GM23338 (cell line): ENCODE results near the gene ADCY3. TPM values are rescaled to one million over a fixed set of nuclear protein-coding genes. Genes with fewer than 3 reads are reported as not detected.

ENCODE experiments used
- ATAC-seq: fragments of 200-7000 bp; cut with Tn5 transposase; 3 replicates; pipeline ENCODE4 v1.9.1; 2020
- DNase-seq: peaks from one replicate; pipeline ENCODE4 v3.0.0-alpha.2; 2015; ENCODE audit warnings: low spot score
- H2AFZ ChIP-seq: fragments of 200-600 bp; sonication (generic); 2 replicates; pipeline ENCODE4 v1.8.0; 2016; ENCODE audit warnings: antibody characterized with exemption, mild to moderate bottlenecking, moderate library complexity
- H3F3A ChIP-seq: fragments of 200-600 bp; sonication (generic); replicated peaks from 2 replicates; pipeline ENCODE4 v1.8.0; 2017; ENCODE audit warnings: antibody characterized with exemption, mixed run types, low read depth
- H3K27ac ChIP-seq: fragments of 200-600 bp; sonication (generic); 2 replicates; pipeline ENCODE4 v1.6.1; 2016; ENCODE audit warnings: low read depth
- H3K27me3 ChIP-seq: fragments of 200-600 bp; sonication (generic); 2 replicates; pipeline ENCODE4 v1.8.0; 2016; ENCODE audit warnings: mild to moderate bottlenecking, mixed run types, moderate library complexity; ENCODE audit not compliant: insufficient read depth
- H3K36me3 ChIP-seq: fragments of 200-600 bp; sonication (generic); 2 replicates; pipeline ENCODE4 v1.8.0; 2016; ENCODE audit warnings: mild to moderate bottlenecking; ENCODE audit not compliant: insufficient read depth
- H3K4me1 ChIP-seq: fragments of 200-600 bp; sonication (generic); 2 replicates; pipeline ENCODE4 v1.8.0; 2016; ENCODE audit warnings: mild to moderate bottlenecking, moderate library complexity; ENCODE audit not compliant: insufficient read depth
- H3K4me2 ChIP-seq: fragments of 200-600 bp; sonication (generic); 2 replicates; pipeline ENCODE4 v1.7.1; 2017; ENCODE audit warnings: mixed run types
- H3K4me3 ChIP-seq: fragments of 200-600 bp; sonication (generic); 2 replicates; pipeline ENCODE4 v1.6.1; 2016; ENCODE audit warnings: mixed run types
- H3K79me2 ChIP-seq: fragments of 200-600 bp; sonication (generic); replicated peaks from 2 replicates; pipeline ENCODE4 v1.8.0; 2017; ENCODE audit warnings: mild to moderate bottlenecking; ENCODE audit not compliant: insufficient read depth
- H3K9me2 ChIP-seq: fragments of 200-600 bp; sonication (generic); 2 replicates; pipeline ENCODE4 v1.8.0; 2017; ENCODE audit not compliant: insufficient read depth
- H4K20me1 ChIP-seq: fragments of 200-600 bp; sonication (generic); replicated peaks from 2 replicates; pipeline ENCODE4 v1.8.0; 2017; ENCODE audit warnings: mild to moderate bottlenecking; ENCODE audit not compliant: insufficient read depth
- H3K27ac Mint-ChIP-seq: 2 replicates; pipeline ENCODE4 v1.8.0; 2020; ENCODE audit warnings: inconsistent platforms, mild to moderate bottlenecking, moderate library complexity, mixed read lengths
- H3K27me3 Mint-ChIP-seq: 3 replicates; pipeline ENCODE4 v1.8.0; 2022; ENCODE audit warnings: low read depth, mild to moderate bottlenecking, moderate library complexity, mixed read lengths, inconsistent platforms; ENCODE audit not compliant: insufficient read depth, poor library complexity
- H3K36me3 Mint-ChIP-seq: 3 replicates; pipeline ENCODE4 v1.8.0; 2021; ENCODE audit warnings: low read depth, mild to moderate bottlenecking, inconsistent platforms, moderate library complexity, mixed read lengths
- H3K4me1 Mint-ChIP-seq: 3 replicates; pipeline ENCODE4 v1.8.0; 2020; ENCODE audit warnings: mild to moderate bottlenecking, inconsistent platforms, mixed read lengths
- H3K4me3 Mint-ChIP-seq: 3 replicates; pipeline ENCODE4 v1.8.0; 2021; ENCODE audit warnings: moderate library complexity, mild to moderate bottlenecking, inconsistent platforms, mixed read lengths
- H3K9me3 Mint-ChIP-seq: 3 replicates; pipeline ENCODE4 v1.8.0; 2020; ENCODE audit warnings: moderate library complexity, mild to moderate bottlenecking, inconsistent platforms, mixed read lengths
- CREB1 ChIP-seq: fragments of 250-450 bp; sonication (Bioruptor Pico); IDR thresholded peaks from 2 replicates; pipeline ENCODE4 v1.5.0; 2020; ENCODE audit warnings: low read depth, mild to moderate bottlenecking, moderate library complexity
- EZH2 ChIP-seq: fragments of 200-600 bp; sonication (generic); IDR thresholded peaks from one replicate; pipeline ENCODE4 v1.8.0; 2017; ENCODE audit warnings: antibody characterized with exemption, mild to moderate bottlenecking, low read depth; ENCODE audit not compliant: unreplicated experiment
- EZH2phosphoT487 ChIP-seq: fragments of 200-600 bp; sonication (generic); IDR thresholded peaks from one replicate; pipeline ENCODE4 v1.8.1; 2018; ENCODE audit warnings: antibody characterized with exemption; ENCODE audit not compliant: unreplicated experiment
- NANOG ChIP-seq: IDR thresholded peaks from 2 replicates; pipeline ENCODE4 v1.6.1; 2016; ENCODE audit warnings: antibody characterized with exemption, borderline replicate concordance
- POLR2AphosphoS5 ChIP-seq: IDR thresholded peaks from 2 replicates; pipeline ENCODE4 v1.6.1; 2016; ENCODE audit warnings: antibody characterized with exemption, low read depth
- STAT1 ChIP-seq: IDR thresholded peaks from one replicate; pipeline ENCODE4 v1.6.1; 2016; ENCODE audit warnings: antibody characterized with exemption; ENCODE audit not compliant: unreplicated experiment
- polyA plus RNA-seq: library from polyadenylated mRNA; unstranded; fragments of >200 nt; fragmentation: Nextera tagmentation; extraction: Ambion mirVana; gene quantifications from 2 replicates; pipeline ENCODE4 v1.2.1, GENCODE V29; 2016
- total RNA-seq: library from RNA; depleted of rRNA; stranded (reverse); fragments of >200 nt; shearing (Covaris generic); gene quantifications from 2 replicates; pipeline ENCODE4 v1.2.3, GENCODE V29; 2014
- TF ChIP-seq, protein P1 (sequence below): fragments of 250-450 bp; sonication (Bioruptor Pico); IDR thresholded peaks from 2 replicates; pipeline ENCODE4 v1.5.0; 2020; ENCODE audit warnings: mild to moderate bottlenecking, moderate library complexity
- TF ChIP-seq, protein P2 (sequence below), 2 experiments: fragments of 200-600 bp in 1 of 2; sonication (generic) in 1 of 2; conservative IDR thresholded peaks; 2 replicates each; pipeline versions ENCODE4 v1.5.1 to v1.6.1; 2016 to 2017; ENCODE audit warnings: antibody characterized with exemption in 2 of 2, low read depth in 2 of 2, mild to moderate bottlenecking in 2 of 2, moderate library complexity in 1 of 2

Gene ADCY3
- total and polyA plus RNA-seq, 2 experiments from 2014 or later = 9.7 to 32.4 TPM

DNA sequence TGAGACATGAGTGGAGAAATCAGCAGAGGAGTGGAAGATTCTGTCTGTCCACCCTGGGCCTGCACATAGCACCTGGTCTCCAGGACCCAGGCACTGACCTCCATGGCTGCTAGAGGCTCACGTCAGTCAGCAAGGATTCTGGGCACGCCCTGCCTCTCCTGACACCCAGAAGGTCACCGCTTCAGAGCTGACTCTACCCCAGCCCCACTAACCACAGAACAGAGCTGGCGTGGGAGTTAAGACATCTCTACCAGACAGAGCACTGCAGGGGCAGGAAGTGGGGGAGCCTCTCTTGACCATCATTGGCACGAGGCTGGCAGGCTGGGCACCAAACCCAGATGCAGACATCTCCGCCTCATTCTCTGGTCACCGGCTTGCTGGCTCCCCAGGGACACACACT, 3.0 kb downstream of the ADCY3 start (continued):
- TF ChIP-seq, protein P1, sequence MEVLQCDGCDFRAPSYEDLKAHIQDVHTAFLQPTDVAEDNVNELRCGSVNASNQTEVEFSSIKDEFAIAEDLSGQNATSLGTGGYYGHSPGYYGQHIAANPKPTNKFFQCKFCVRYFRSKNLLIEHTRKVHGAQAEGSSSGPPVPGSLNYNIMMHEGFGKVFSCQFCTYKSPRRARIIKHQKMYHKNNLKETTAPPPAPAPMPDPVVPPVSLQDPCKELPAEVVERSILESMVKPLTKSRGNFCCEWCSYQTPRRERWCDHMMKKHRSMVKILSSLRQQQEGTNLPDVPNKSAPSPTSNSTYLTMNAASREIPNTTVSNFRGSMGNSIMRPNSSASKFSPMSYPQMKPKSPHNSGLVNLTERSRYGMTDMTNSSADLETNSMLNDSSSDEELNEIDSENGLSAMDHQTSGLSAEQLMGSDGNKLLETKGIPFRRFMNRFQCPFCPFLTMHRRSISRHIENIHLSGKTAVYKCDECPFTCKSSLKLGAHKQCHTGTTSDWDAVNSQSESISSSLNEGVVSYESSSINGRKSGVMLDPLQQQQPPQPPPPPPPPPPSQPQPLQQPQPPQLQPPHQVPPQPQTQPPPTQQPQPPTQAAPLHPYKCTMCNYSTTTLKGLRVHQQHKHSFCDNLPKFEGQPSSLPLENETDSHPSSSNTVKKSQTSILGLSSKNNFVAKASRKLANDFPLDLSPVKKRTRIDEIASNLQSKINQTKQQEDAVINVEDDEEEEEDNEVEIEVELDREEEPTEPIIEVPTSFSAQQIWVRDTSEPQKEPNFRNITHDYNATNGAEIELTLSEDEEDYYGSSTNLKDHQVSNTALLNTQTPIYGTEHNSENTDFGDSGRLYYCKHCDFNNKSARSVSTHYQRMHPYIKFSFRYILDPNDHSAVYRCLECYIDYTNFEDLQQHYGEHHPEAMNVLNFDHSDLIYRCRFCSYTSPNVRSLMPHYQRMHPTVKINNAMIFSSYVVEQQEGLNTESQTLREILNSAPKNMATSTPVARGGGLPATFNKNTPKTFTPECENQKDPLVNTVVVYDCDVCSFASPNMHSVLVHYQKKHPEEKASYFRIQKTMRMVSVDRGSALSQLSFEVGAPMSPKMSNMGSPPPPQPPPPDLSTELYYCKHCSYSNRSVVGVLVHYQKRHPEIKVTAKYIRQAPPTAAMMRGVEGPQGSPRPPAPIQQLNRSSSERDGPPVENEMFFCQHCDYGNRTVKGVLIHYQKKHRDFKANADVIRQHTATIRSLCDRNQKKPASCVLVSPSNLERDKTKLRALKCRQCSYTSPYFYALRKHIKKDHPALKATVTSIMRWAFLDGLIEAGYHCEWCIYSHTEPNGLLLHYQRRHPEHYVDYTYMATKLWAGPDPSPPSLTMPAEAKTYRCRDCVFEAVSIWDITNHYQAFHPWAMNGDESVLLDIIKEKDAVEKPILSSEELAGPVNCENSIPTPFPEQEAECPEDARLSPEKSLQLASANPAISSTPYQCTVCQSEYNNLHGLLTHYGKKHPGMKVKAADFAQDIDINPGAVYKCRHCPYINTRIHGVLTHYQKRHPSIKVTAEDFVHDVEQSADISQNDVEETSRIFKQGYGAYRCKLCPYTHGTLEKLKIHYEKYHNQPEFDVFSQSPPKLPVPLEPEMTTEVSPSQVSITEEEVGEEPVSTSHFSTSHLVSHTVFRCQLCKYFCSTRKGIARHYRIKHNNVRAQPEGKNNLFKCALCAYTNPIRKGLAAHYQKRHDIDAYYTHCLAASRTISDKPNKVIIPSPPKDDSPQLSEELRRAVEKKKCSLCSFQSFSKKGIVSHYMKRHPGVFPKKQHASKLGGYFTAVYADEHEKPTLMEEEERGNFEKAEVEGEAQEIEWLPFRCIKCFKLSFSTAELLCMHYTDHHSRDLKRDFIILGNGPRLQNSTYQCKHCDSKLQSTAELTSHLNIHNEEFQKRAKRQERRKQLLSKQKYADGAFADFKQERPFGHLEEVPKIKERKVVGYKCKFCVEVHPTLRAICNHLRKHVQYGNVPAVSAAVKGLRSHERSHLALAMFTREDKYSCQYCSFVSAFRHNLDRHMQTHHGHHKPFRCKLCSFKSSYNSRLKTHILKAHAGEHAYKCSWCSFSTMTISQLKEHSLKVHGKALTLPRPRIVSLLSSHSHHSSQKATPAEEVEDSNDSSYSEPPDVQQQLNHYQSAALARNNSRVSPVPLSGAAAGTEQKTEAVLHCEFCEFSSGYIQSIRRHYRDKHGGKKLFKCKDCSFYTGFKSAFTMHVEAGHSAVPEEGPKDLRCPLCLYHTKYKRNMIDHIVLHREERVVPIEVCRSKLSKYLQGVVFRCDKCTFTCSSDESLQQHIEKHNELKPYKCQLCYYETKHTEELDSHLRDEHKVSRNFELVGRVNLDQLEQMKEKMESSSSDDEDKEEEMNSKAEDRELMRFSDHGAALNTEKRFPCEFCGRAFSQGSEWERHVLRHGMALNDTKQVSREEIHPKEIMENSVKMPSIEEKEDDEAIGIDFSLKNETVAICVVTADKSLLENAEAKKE (CRISPR knock-in tag) = no peak
- TF ChIP-seq CREB1 (CRISPR knock-in tag) (no peak), EZH2phosphoT487 (no peak), EZH2 (no peak), STAT1 (no peak), POLR2AphosphoS5 (no peak), NANOG (no peak)
- TF ChIP-seq, protein P2, sequence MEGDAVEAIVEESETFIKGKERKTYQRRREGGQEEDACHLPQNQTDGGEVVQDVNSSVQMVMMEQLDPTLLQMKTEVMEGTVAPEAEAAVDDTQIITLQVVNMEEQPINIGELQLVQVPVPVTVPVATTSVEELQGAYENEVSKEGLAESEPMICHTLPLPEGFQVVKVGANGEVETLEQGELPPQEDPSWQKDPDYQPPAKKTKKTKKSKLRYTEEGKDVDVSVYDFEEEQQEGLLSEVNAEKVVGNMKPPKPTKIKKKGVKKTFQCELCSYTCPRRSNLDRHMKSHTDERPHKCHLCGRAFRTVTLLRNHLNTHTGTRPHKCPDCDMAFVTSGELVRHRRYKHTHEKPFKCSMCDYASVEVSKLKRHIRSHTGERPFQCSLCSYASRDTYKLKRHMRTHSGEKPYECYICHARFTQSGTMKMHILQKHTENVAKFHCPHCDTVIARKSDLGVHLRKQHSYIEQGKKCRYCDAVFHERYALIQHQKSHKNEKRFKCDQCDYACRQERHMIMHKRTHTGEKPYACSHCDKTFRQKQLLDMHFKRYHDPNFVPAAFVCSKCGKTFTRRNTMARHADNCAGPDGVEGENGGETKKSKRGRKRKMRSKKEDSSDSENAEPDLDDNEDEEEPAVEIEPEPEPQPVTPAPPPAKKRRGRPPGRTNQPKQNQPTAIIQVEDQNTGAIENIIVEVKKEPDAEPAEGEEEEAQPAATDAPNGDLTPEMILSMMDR (conservative IDR thresholded peaks at IDR 0.05; ENCODE audit: low read depth in 2 of 2) = no peak

DNA sequence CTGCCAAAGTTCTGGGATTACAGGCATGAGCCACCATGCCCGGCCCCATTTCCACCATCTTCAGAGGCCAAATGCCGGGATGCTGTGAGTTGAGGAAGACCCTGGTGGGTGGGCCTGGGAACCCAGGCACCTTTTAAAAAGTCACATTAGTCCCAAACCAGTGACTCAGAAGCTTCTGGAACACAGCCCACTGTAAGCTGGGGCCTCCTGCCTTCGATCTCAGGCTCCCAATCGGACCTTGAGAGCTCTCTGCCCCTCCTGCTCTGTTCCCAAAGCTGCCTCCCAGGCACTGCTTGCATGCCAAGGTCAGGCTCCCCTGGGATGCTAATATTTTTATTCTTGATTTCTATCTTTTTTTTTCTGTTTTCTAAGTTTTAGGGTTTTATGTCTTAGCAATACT, 4.2 kb downstream of the ADCY3 start:
- Histone ChIP-seq H2AFZ (no peak overlapping the region), H3K4me1 (peaks cover 8% of the 10 kb centered on the region), H3K36me3 (no peaks in the 10 kb centered on the region), H3K4me3 (no peak overlapping the region), H3F3A (peaks cover 3% of the 10 kb centered on the region; the same call in 1 of the 2 replicates), H3K27me3 (no peaks in the 10 kb centered on the region), H3K79me2 (peaks cover 25% of the 10 kb centered on the region), H4K20me1 (peaks cover 11% of the 10 kb centered on the region; the same call in 1 of the 2 replicates), H3K27ac (no peak overlapping the region), H3K9me2 (no peaks in the 10 kb centered on the region), H3K4me2 (no peak overlapping the region)
- Mint-ChIP-seq H3K27ac (no peak overlapping the region), H3K9me3 (0 out of 3 replicates have a peak, but pooled peaks cover 2% of the 10 kb centered on the region), H3K4me3 (no peak overlapping the region), H3K4me1 (peaks cover 29% of the 10 kb centered on the region), H3K36me3 (peaks cover 22% of the 10 kb centered on the region), H3K27me3 (peaks cover 12% of the 10 kb centered on the region)
- ATAC-seq = no peak
- no peak for DNase-seq
- TF ChIP-seq POLR2AphosphoS5 = no peak
- TF ChIP-seq, protein P1 (CRISPR knock-in tag) = no peak
